Small intestine (tissue), 7 donors: ENCODE measurements around the gene RNF6. TPM values are rescaled to one million over a fixed set of nuclear protein-coding genes. Genes with fewer than 3 reads are reported as not detected.

Source experiments
- DNase-seq, 2 donors: peaks; one replicate each; pipeline versions ENCODE4 v3.0.0 to v3.0.0-alpha.2; 2013
- FAIRE-seq: peaks from 2 replicates; lab custom pipeline; 2012; peaks lifted over from hg19 to GRCh38; lab: Jason Lieb, UNC
- H3K27ac ChIP-seq, 3 donors: one replicate each; pipeline ENCODE4 v1.5.1; 2013; ENCODE audit warnings: low read length in 2 of 3, mild to moderate bottlenecking in 2 of 3, control low read depth in 1 of 3, inconsistent platforms in 1 of 3, low read depth in 1 of 3, moderate library complexity in 1 of 3
- H3K27me3 ChIP-seq, 3 donors: one replicate each; pipeline ENCODE4 v1.6.1; 2013; ENCODE audit warnings: low read length in 3 of 3, inconsistent platforms in 1 of 3; ENCODE audit not compliant: control insufficient read depth in 3 of 3, insufficient read depth in 3 of 3
- H3K36me3 ChIP-seq, 3 donors: one replicate each; pipeline ENCODE4 v1.6.1; 2013; ENCODE audit warnings: low read length in 3 of 3, inconsistent platforms in 1 of 3, low read depth in 1 of 3, mild to moderate bottlenecking in 1 of 3, moderate library complexity in 1 of 3; ENCODE audit not compliant: control insufficient read depth in 3 of 3, insufficient read depth in 2 of 3
- H3K4me1 ChIP-seq, 3 donors: one replicate each; pipeline ENCODE4 v1.6.1; 2013; ENCODE audit warnings: low read length in 2 of 3, inconsistent platforms in 1 of 3, low read depth in 1 of 3, mild to moderate bottlenecking in 1 of 3, moderate library complexity in 1 of 3; ENCODE audit not compliant: control insufficient read depth in 3 of 3, insufficient read depth in 2 of 3
- H3K4me3 ChIP-seq, 3 donors: one replicate each; pipeline ENCODE4 v1.5.1; 2013; ENCODE audit warnings: low read length in 3 of 3, control low read depth in 1 of 3, inconsistent platforms in 1 of 3, low read depth in 1 of 3, mild to moderate bottlenecking in 1 of 3, moderate library complexity in 1 of 3
- H3K9me3 ChIP-seq, 2 donors: one replicate each; pipeline ENCODE4 v1.6.1; 2013; ENCODE audit warnings: low read depth in 1 of 2, low read length in 1 of 2; ENCODE audit not compliant: control insufficient read depth in 2 of 2, insufficient read depth in 1 of 2
- WGBS, 3 donors: extraction: QIAGEN DNeasy Blood & Tissue Kit; methylation state at CpG; one replicate each; pipeline ENCODE4 v1.1.7; 2013; 5-methylcytosine and 5-hydroxymethylcytosine counted together
- polyA plus RNA-seq, 4 donors: library from polyadenylated mRNA; stranded (reverse) in 3 of 4; unstranded in 1 of 4; fragments of 200-250 nt in 3 of 4; fragments of 120-200 nt in 1 of 4; gene quantifications; one replicate each; pipeline versions ENCODE4 v1.2.1 to v1.2.3, GENCODE V29; 2013
- donor health status: healthy with polysubstance abuse.
- donor health status: control.
- donor health status: control.
- donor health status: Bipolar disorder and iron deficiency.
- donor health status: healthy.

Gene RNF6
- polyA plus RNA-seq, 4 donors, result 15.9 to 37.3 (median 21.4) TPM

DNA sequence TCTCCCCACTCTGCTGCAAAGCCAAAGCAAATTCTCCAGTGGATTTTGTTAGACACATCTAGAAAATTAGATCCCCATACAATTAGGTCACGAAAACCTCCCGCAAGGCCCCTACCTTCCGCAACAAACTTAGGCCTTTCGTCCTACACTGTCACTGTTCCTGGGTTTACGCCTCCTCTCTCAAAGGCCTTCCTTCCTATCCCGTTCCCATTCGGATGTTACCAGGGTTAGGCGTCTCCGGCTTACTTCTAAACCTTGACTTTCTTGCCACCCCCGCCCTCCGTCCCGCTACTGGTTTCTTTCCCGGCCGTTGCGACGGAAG lies 754 bp downstream of the RNF6 start:
- DNase-seq (no peak), FAIRE-seq (no peak)
- Histone ChIP-seq H3K27ac (peak overlapping the region; percentile 96 to 98 (median 97)), H3K4me1 (peaks cover 0 to 3% (median 2%) of the 10 kb centered on the region in 3 donors), H3K4me3 (peak overlapping the region; percentile 92 to 96 (median 95)), H3K36me3 (peaks cover 2 to 6% (median 4%) of the 10 kb centered on the region in 3 donors), H3K27me3 (no peaks in the 10 kb centered on the region), H3K9me3 (no peaks in the 10 kb centered on the region)
- WGBS, 3 donors, result 0 to 1% (median 1%) methylated on average over 16 of the region's 16 CpGs

DNA sequence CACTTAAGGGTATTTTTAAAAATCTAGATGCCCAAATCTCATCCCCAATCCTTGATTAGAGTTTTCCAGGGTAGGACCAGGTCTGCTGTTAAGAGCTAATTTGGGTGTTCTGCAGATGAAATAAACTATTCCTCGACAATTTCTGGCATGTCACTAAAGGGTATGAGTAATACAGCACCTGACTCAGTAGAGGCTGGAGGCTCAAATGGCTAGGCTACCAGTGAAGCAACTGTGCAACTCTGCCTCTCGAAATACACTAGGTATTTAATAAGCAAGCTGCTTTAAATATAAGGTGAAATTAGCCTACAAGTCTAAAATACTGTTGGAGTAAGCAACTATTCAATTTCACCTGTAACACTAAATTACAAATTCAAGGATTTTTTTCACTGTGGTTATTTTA lies 1.5 kb downstream of the RNF6 start:
- no peaks in the 10 kb centered on the region for H3K9me3 ChIP-seq
- no peaks in the 10 kb centered on the region for H3K27me3 ChIP-seq
- no peak overlapping the region for H3K27ac ChIP-seq
- FAIRE-seq, result no peak
- H3K4me3 ChIP-seq, result peak overlapping the region in 1 of 3 donors; percentile 18
- WGBS, 3 donors, result 53 to 70% (median 64%) methylated on average over 2 of the region's 2 CpGs
- peaks cover 0 to 3% (median 2%) of the 10 kb centered on the region in 3 donors for H3K4me1 ChIP-seq
- DNase-seq, result peak in 1 of 2 donors; percentile 17
- peaks cover 2 to 6% (median 4%) of the 10 kb centered on the region in 3 donors for H3K36me3 ChIP-seq

- no peaks in the 10 kb centered on the region for H3K9me3 ChIP-seq
- H3K36me3 ChIP-seq, result peaks cover 7 to 12% (median 9%) of the 10 kb centered on the region in 3 donors
- FAIRE-seq (no peak), DNase-seq (no peak)
- WGBS, 3 donors, result 79 to 89% (median 85%) methylated on average over 1 of the region's 1 CpG
- no peak overlapping the region for H3K27ac ChIP-seq
- H3K27me3 ChIP-seq, result no peaks in the 10 kb centered on the region
- peaks cover 0 to 3% (median 2%) of the 10 kb centered on the region in 3 donors for H3K4me1 ChIP-seq
- H3K4me3 ChIP-seq, result no peak overlapping the region
These were observed 2.4 kb downstream of the RNF6 start for GRCh38 chr13:26219726-26220125.

GRCh38 chr13:26216042-26216441 lies 6.1 kb downstream of the RNF6 start:
- 94 to 98% (median 95%) methylated on average over 2 of the region's 2 CpGs for WGBS, 3 donors
- no peak for FAIRE-seq

GRCh38 chr13:26213982-26214381 lies 8.1 kb downstream of the RNF6 start:
- Histone ChIP-seq H3K27me3 (no peaks in the 10 kb centered on the region), H3K4me3 (no peak overlapping the region), H3K9me3 (no peaks in the 10 kb centered on the region), H3K36me3 (peaks cover 12 to 19% (median 14%) of the 10 kb centered on the region in 3 donors), H3K27ac (no peak overlapping the region), H3K4me1 (no peaks in the 10 kb centered on the region)
- DNase-seq, result no peak
- no peak for FAIRE-seq
- 91 to 96% (median 95%) methylated on average over 6 of the region's 6 CpGs for WGBS, 3 donors

More at GRCh38 chr13:26216042-26216441, 6.1 kb downstream of the RNF6 start:
- Histone ChIP-seq H3K9me3 (no peaks in the 10 kb centered on the region), H3K4me1 (peaks cover 0 to 3% (median 2%) of the 10 kb centered on the region in 3 donors), H3K36me3 (peaks cover 12 to 19% (median 14%) of the 10 kb centered on the region in 3 donors), H3K27me3 (no peaks in the 10 kb centered on the region), H3K27ac (no peak overlapping the region), H3K4me3 (no peak overlapping the region)
- no peak for DNase-seq

GRCh38 chr13:26213345-26213744 lies 8.8 kb downstream of the RNF6 start:
- Histone ChIP-seq H3K4me3 (no peak overlapping the region), H3K9me3 (no peaks in the 10 kb centered on the region), H3K4me1 (peaks cover 0 to 2% (median 0%) of the 10 kb centered on the region in 3 donors), H3K27me3 (no peaks in the 10 kb centered on the region), H3K36me3 (peaks cover 12 to 18% (median 16%) of the 10 kb centered on the region in 3 donors), H3K27ac (no peak overlapping the region)
- WGBS, 3 donors, result 81 to 92% (median 86%) methylated on average over 1 of the region's 1 CpG
- no peak for DNase-seq
- peak; percentile 10 for FAIRE-seq

- 96 to 100% (median 98%) methylated on average over 1 of the region's 1 CpG for WGBS, 3 donors
- H3K27me3 ChIP-seq, result no peaks in the 10 kb centered on the region
- no peak overlapping the region for H3K4me3 ChIP-seq
- H3K36me3 ChIP-seq, result peaks cover 5 to 8% (median 6%) of the 10 kb centered on the region in 3 donors
- no peak overlapping the region for H3K27ac ChIP-seq
- H3K9me3 ChIP-seq, result no peaks in the 10 kb centered on the region
- FAIRE-seq (no peak), DNase-seq (peak; percentile 64 to 69)
- H3K4me1 ChIP-seq, result peaks cover 0 to 11% (median 4%) of the 10 kb centered on the region in 3 donors
These were observed 13.8 kb downstream of the RNF6 start for GRCh38 chr13:26208287-26208686.

GRCh38 chr13:26202365-26202972 lies 19.6 kb downstream of the RNF6 start:
- FAIRE-seq, result no peak
- Histone ChIP-seq H3K27me3 (no peaks in the 10 kb centered on the region), H3K4me3 (no peak overlapping the region)

GRCh38 chr13:26200811-26201210 lies 21.3 kb downstream of the RNF6 start:
- peaks cover 0 to 6% of the 10 kb centered on the region in 2 donors for H3K9me3 ChIP-seq
- no peaks in the 10 kb centered on the region for H3K4me1 ChIP-seq
- no peaks in the 10 kb centered on the region for H3K27me3 ChIP-seq
- no peak for FAIRE-seq
- DNase-seq, result no peak
- H3K27ac ChIP-seq, result no peak overlapping the region
- peaks cover 0 to 2% (median 0%) of the 10 kb centered on the region in 3 donors for H3K36me3 ChIP-seq
- H3K4me3 ChIP-seq, result no peak overlapping the region

More at GRCh38 chr13:26202365-26202972, 19.6 kb downstream of the RNF6 start:
- peaks cover 0 to 3% (median 0%) of the 10 kb centered on the region in 3 donors for H3K36me3 ChIP-seq
- no peaks in the 10 kb centered on the region for H3K9me3 ChIP-seq
- no peak for DNase-seq
- peaks cover 0 to under 1% (median 0%) of the 10 kb centered on the region in 3 donors for H3K4me1 ChIP-seq
- no peak overlapping the region for H3K27ac ChIP-seq
